NB4 (cell line): ENCODE measurements around the gene HUS1.

ENCODE experiments used
- DNase-seq: peaks from one replicate; pipeline ENCODE4 v3.0.0; 2010; ENCODE audit warnings: low read depth
- H3K4me3 ChIP-seq: one replicate; pipeline ENCODE4 v1.5.1; 2011; ENCODE audit warnings: mild to moderate bottlenecking, low read depth, low read length, moderate library complexity
- CTCF ChIP-seq: IDR thresholded peaks from one replicate; pipeline ENCODE4 v1.5.1; 2012; ENCODE audit warnings: low read depth, low read length
- MYC ChIP-seq: IDR thresholded peaks from 2 replicates; pipeline ENCODE4 v1.6.1; 2011; ENCODE audit warnings: low read depth, low read length
- POLR2A ChIP-seq: IDR thresholded peaks from 2 replicates; pipeline ENCODE4 v1.6.1; 2011; ENCODE audit warnings: mild to moderate bottlenecking; ENCODE audit not compliant: insufficient read length; ENCODE audit errors: extremely low read depth
- TF ChIP-seq, protein P1 (sequence below): IDR thresholded peaks from 2 replicates; pipeline ENCODE4 v1.6.1; 2011; ENCODE audit warnings: low read depth, low read length

The HUS1 gene

DNA sequence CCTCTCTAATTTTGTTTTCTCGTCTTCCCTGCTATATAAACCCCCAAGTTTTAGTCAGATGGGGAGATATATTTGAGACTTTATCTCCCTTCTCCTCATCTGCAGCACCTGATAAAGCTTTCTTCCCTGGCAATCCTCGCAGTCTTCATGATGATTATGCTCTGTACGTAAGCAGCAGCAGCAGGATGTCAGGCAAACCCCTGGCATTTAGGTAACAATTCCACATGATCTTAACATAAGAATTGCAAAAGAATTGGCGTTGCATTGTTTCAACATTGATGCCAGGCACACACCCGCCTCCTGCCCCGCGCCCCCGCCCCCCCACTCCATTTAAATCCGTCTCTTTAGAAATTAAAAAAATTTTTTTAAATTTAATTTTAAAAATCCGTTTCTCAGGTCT is 37.3 kb downstream of the HUS1 start:
- no peak for DNase-seq
- TF ChIP-seq POLR2A (no peak), CTCF (no peak)
- no peak overlapping the region for H3K4me3 ChIP-seq

- DNase-seq: no peak
- H3K4me3 ChIP-seq: no peak overlapping the region
- TF ChIP-seq MYC: no peak
- TF ChIP-seq POLR2A: no peak
- TF ChIP-seq, protein P1, sequence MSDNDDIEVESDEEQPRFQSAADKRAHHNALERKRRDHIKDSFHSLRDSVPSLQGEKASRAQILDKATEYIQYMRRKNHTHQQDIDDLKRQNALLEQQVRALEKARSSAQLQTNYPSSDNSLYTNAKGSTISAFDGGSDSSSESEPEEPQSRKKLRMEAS: no peak
- TF ChIP-seq CTCF: no peak
Measured at GRCh38 chr7:47941136-47941844, 38.1 kb downstream of the HUS1 start.

DNA sequence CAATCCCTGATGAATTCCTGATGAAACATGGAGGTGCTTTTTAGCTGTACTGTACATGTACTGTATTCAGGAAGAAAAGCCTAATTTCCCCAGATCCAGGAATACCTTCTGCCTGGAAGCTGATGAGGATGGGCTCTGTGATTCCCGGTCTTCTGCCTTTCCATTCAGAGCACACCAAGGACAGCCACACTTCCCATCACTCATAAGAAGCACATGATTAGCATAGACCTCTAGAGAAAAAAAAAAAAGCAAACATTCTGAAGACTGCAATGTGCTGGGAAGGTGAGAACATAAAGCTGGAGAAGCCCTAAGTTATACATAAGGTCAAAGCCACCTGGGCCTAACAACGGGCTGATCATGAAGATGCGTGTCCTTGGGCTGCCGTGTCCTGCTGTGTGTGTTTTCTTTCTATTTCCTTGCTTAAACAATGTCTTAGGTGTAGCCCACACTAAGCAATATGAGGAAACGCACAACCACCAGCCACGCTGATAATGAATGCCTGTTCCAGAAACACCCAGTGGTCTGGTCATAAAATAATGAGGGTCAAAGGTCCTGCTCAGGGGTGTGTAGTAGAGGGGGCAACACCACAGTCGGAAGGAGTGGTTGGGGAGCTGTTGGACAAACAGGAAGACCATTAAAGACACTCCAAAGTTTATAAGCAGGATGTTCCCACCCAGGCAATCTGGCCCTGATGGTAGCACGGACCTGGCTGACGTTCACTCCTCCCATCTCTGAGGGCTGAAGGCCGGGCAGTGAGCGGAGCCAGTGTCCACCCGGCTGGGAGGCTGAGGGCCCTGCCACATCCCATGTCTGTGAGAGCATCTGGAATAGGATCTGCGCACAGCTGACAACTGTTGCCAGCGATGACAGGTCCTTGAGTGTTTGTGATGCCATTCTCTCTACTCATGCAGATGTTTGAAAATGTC is 39.1 kb downstream of the HUS1 start:
- no peak overlapping the region for H3K4me3 ChIP-seq
- no peak for DNase-seq
- no peak for TF ChIP-seq CTCF
- TF ChIP-seq MYC: no peak
- TF ChIP-seq POLR2A: no peak
- TF ChIP-seq, protein P1: no peak

GRCh38 chr7:47939425-47940036 is 39.9 kb downstream of the HUS1 start:
- TF ChIP-seq, protein P1: no peak
- TF ChIP-seq CTCF (no peak), MYC (no peak)
- H3K4me3 ChIP-seq: no peak overlapping the region
- DNase-seq: no peak

DNA sequence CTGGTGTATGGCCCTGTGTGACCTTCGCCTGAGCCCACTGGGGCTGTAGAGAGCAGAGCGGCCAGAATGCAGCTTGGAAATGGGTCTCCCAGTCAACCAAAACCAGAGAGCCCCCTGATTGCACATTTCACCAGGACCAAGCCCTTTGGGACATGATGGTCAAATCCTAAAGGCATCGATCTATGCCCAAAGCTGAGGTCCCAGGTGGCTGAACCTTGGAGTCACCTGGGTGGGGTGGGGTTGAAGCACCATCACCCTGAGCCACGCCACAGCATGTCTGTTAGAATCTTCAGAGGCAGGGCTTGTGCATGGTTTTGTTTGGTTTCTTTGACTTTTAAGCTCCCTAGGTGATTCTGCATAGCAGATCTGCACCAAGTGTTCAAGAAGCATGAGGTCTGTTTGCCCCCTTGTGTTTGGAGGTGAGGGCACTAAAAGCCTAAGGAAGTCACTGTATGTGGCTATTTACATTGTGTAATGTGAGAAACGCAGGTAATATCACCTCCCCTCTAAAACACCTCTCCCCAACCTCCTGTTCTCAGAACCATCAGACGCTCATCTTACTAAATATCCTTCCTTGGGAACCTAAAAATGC is 40.7 kb downstream of the HUS1 start:
- DNase-seq: no peak
- TF ChIP-seq CTCF (peak; percentile 3), MYC (no peak), POLR2A (no peak)
- no peak overlapping the region for H3K4me3 ChIP-seq
